Measurements from ENCODE around the gene FBLN1. TPM values are rescaled to one million over a fixed set of nuclear protein-coding genes. Genes with fewer than 3 reads are reported as not detected.

FBLN1 gene
- total RNA-seq, 2 donors from 2014 or later = 226 to 305 TPM

DNA sequence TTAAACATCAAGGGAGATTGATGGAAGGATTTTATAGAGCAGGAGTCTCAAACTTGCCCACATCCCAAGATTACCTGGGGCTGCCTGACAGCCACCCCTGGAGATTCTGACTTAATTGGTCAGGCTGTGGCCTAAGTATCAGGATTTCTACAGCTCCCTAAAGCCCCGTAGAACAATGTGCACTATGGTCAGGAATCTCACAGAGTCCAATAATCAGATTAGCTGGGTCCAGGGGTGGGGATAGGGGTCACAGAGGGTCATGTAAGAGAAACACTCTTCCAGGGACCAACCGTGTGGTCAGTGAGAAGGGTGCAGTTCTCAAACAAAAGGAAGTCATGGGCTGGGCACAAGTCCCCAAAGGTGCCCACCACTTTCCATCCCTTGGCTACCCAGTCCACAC lies 20.5 kb upstream of the FBLN1 start:
- Histone ChIP-seq H3K36me3 (ENCODE audit: control insufficient read depth, insufficient read depth, low read length) (no peaks in the 10 kb centered on the region), H3K9me3 (ENCODE audit: control insufficient read depth, low read length) (peaks cover 39% of the 10 kb centered on the region), H3K4me1 (ENCODE audit: control insufficient read depth, insufficient read depth, low read length) (no peaks in the 10 kb centered on the region), H3K9ac (ENCODE audit: extremely low read depth, low read length, poor library complexity, severe bottlenecking) (no peak overlapping the region), H3K27ac (ENCODE audit: low read depth, low read length) (no peak overlapping the region), H3K4me3 (ENCODE audit: low read length) (peak overlapping the region; percentile 35), H3K27me3 (ENCODE audit: control insufficient read depth, insufficient read depth, low read length, poor library complexity, severe bottlenecking) (no peaks in the 10 kb centered on the region)
- no peaks in the 10 kb centered on the region for H3K36me3 Mint-ChIP-seq (ENCODE audit: low read depth)
- H3K4me3 Mint-ChIP-seq = no peak overlapping the region
- peaks cover 34% of the 10 kb centered on the region for H3K9me3 Mint-ChIP-seq
- 67 to 89% methylated on average over 1 to 2 of the region's 2 CpGs for WGBS, 2 experiments (ENCODE audit: insufficient coverage in 1 of 2, insufficient read length in 1 of 2)
- DNase-seq = no peak
- H3K4me1 Mint-ChIP-seq = no peaks in the 10 kb centered on the region
- H3K27me3 Mint-ChIP-seq (ENCODE audit: insufficient read depth) = peaks cover 3% of the 10 kb centered on the region
- TF ChIP-seq, protein P1, sequence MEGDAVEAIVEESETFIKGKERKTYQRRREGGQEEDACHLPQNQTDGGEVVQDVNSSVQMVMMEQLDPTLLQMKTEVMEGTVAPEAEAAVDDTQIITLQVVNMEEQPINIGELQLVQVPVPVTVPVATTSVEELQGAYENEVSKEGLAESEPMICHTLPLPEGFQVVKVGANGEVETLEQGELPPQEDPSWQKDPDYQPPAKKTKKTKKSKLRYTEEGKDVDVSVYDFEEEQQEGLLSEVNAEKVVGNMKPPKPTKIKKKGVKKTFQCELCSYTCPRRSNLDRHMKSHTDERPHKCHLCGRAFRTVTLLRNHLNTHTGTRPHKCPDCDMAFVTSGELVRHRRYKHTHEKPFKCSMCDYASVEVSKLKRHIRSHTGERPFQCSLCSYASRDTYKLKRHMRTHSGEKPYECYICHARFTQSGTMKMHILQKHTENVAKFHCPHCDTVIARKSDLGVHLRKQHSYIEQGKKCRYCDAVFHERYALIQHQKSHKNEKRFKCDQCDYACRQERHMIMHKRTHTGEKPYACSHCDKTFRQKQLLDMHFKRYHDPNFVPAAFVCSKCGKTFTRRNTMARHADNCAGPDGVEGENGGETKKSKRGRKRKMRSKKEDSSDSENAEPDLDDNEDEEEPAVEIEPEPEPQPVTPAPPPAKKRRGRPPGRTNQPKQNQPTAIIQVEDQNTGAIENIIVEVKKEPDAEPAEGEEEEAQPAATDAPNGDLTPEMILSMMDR (conservative IDR thresholded peaks at IDR 0.05) = no peak
- no peak overlapping the region for H3K27ac Mint-ChIP-seq

DNA sequence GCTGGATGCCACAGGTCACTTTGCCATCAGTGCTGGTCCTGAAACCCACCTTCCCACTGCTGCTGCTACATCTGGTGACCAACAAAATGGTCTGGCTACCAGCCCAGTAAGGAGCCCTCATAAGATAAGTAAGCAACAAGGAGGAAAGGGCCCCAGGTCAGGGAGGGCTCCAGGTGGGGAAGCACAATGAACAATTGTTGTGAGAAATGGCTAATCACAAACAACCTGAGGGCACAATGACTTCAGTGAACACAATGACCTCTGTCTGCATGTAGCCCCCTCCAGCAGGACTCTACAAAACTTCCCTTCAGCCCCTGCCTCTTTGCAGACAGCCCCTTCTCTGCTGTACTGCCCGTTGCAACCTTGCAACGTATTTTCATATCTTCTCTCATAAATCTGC lies 19.4 kb upstream of the FBLN1 start:
- Histone ChIP-seq H3K27me3 (ENCODE audit: control insufficient read depth, insufficient read depth, low read length, poor library complexity, severe bottlenecking) (no peaks in the 10 kb centered on the region), H3K27ac (ENCODE audit: low read depth, low read length) (no peak overlapping the region), H3K9ac (ENCODE audit: extremely low read depth, low read length, poor library complexity, severe bottlenecking) (no peak overlapping the region), H3K36me3 (ENCODE audit: control insufficient read depth, insufficient read depth, low read length) (no peaks in the 10 kb centered on the region), H3K4me1 (ENCODE audit: control insufficient read depth, insufficient read depth, low read length) (no peaks in the 10 kb centered on the region), H3K4me3 (ENCODE audit: low read length) (peak overlapping the region; percentile 51), H3K9me3 (ENCODE audit: control insufficient read depth, low read length) (peaks cover 51% of the 10 kb centered on the region)
- DNase-seq = no peak
- Mint-ChIP-seq H3K27me3 (ENCODE audit: insufficient read depth) (peaks cover 6% of the 10 kb centered on the region), H3K4me1 (no peaks in the 10 kb centered on the region), H3K4me3 (no peak overlapping the region), H3K36me3 (ENCODE audit: low read depth) (peaks cover 3% of the 10 kb centered on the region), H3K9me3 (peaks cover 42% of the 10 kb centered on the region), H3K27ac (no peak overlapping the region)
- 83 to 87% methylated on average over 2 of the region's 2 CpGs for WGBS, 2 experiments (ENCODE audit: insufficient coverage in 1 of 2, insufficient read length in 1 of 2)
- TF ChIP-seq, protein P1 (conservative IDR thresholded peaks at IDR 0.05) = no peak

DNA sequence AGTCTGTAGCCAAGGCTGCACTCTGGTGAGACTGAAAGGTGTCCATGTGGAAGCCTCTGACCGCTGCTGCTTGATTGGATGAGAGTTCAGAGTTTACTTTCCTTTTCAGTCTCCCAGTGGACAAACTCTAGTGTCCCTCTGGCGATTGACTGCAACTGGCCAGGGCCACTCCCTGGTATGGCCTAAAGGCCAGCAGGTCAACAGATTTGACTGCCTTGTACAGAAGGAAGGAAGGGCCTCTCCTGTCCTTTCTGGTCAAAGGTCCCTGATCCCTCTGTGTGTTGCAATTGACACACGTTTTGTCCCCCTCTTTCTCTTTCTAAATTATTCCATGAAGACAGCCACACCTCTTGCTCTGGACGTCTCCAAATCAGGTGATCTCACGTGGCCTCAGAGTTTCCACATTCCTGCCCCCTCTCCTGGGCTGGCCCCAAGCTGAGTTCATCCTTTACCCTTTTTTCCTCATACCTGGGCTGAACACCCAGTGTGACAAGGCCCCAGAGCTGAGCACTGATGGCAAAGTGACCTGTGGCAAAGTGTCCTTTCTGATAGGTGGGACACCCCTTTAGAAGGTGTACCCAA lies 18.7 kb upstream of the FBLN1 start:
- no peak for DNase-seq
- Mint-ChIP-seq H3K4me1 (no peaks in the 10 kb centered on the region), H3K27me3 (ENCODE audit: insufficient read depth) (peaks cover 6% of the 10 kb centered on the region), H3K9me3 (peaks cover 48% of the 10 kb centered on the region), H3K27ac (no peak overlapping the region), H3K4me3 (no peak overlapping the region), H3K36me3 (ENCODE audit: low read depth) (peaks cover 7% of the 10 kb centered on the region)
- peaks cover 57% of the 10 kb centered on the region for H3K9me3 ChIP-seq (ENCODE audit: control insufficient read depth, low read length)
- no peaks in the 10 kb centered on the region for H3K27me3 ChIP-seq (ENCODE audit: control insufficient read depth, insufficient read depth, low read length, poor library complexity, severe bottlenecking)
- no peak overlapping the region for H3K27ac ChIP-seq (ENCODE audit: low read depth, low read length)
- WGBS, 2 experiments (ENCODE audit: insufficient coverage in 1 of 2, insufficient read length in 1 of 2) = 87 to 94% methylated on average over 5 of the region's 5 CpGs
- H3K4me1 ChIP-seq (ENCODE audit: control insufficient read depth, insufficient read depth, low read length) = no peaks in the 10 kb centered on the region
- TF ChIP-seq, protein P1 (conservative IDR thresholded peaks at IDR 0.05) = no peak
- H3K4me3 ChIP-seq (ENCODE audit: low read length) = peak overlapping the region; percentile 51
- H3K36me3 ChIP-seq (ENCODE audit: control insufficient read depth, insufficient read depth, low read length) = no peaks in the 10 kb centered on the region
- no peak overlapping the region for H3K9ac ChIP-seq (ENCODE audit: extremely low read depth, low read length, poor library complexity, severe bottlenecking)

Measured in endodermal cell (in vitro differentiated cells).